Measurements from ENCODE around the gene MANF. TPM values are rescaled to one million over a fixed set of nuclear protein-coding genes. Genes with fewer than 3 reads are reported as not detected.

The MANF gene
- total RNA-seq, 2 experiments from 2014 or later = 104 to 117 TPM

- no peaks in the 10 kb centered on the region for H4K20me1 ChIP-seq (ENCODE audit: insufficient read depth, low read length)
- H3K36me3 ChIP-seq (ENCODE audit: insufficient read depth, low read length) = peaks cover 79% of the 10 kb centered on the region
- no peak overlapping the region for H3K4me2 ChIP-seq (ENCODE audit: low read length)
- intact Hi-C loops (cut with micrococcal nuclease; ENCODE audit: unreplicated experiment) = no loop called here
- no peak overlapping the region for H3K4me3 ChIP-seq (ENCODE audit: low read depth, low read length, poor library complexity, severe bottlenecking)
- H3K9me2 ChIP-seq (ENCODE audit: insufficient read depth, low read length) = no peaks in the 10 kb centered on the region
- H3K79me2 ChIP-seq (ENCODE audit: insufficient read depth, low read depth, low read length) = no peaks in the 10 kb centered on the region
- POLR2A ChIA-PET = interaction anchor here (0.8 kb wide), 1 partner anchor 10 kb away, joined by 3 read pairs; no protein-coding TSS in a partner anchor
- CTCF ChIA-PET (ENCODE audit: unreplicated experiment) = no interaction called here
- no peak for DNase-seq (ENCODE audit: low spot score)
- TF ChIP-seq, protein P1, sequence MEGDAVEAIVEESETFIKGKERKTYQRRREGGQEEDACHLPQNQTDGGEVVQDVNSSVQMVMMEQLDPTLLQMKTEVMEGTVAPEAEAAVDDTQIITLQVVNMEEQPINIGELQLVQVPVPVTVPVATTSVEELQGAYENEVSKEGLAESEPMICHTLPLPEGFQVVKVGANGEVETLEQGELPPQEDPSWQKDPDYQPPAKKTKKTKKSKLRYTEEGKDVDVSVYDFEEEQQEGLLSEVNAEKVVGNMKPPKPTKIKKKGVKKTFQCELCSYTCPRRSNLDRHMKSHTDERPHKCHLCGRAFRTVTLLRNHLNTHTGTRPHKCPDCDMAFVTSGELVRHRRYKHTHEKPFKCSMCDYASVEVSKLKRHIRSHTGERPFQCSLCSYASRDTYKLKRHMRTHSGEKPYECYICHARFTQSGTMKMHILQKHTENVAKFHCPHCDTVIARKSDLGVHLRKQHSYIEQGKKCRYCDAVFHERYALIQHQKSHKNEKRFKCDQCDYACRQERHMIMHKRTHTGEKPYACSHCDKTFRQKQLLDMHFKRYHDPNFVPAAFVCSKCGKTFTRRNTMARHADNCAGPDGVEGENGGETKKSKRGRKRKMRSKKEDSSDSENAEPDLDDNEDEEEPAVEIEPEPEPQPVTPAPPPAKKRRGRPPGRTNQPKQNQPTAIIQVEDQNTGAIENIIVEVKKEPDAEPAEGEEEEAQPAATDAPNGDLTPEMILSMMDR (conservative IDR thresholded peaks at IDR 0.05; ENCODE audit: low read length) = no peak
- no peak for TF ChIP-seq EZH2phosphoT487 (IDR thresholded peaks at IDR 0.05; ENCODE audit: borderline replicate concordance, low read depth, low read length)
- no peak overlapping the region for H3K27ac ChIP-seq (ENCODE audit: low read depth, low read length, poor library complexity, severe bottlenecking)
- no peaks in the 10 kb centered on the region for H3K4me1 ChIP-seq (ENCODE audit: insufficient read depth, low read length, poor library complexity, severe bottlenecking)
- H2AFZ ChIP-seq (ENCODE audit: low read length) = no peak overlapping the region
- BruUV-seq (replicated peaks) = no TSS peak
- no peaks in the 10 kb centered on the region for H3K9me3 ChIP-seq (ENCODE audit: low read length)
Observed at GRCh38 chr3:51422211-51422610, 37.1 kb downstream of the MANF start.

GRCh38 chr3:51426921-51427320 lies 41.8 kb downstream of the MANF start:
- DNase-seq (ENCODE audit: low spot score) = no peak
- Histone ChIP-seq H3K4me1 (ENCODE audit: insufficient read depth, low read length, poor library complexity, severe bottlenecking) (no peaks in the 10 kb centered on the region), H3K79me2 (ENCODE audit: insufficient read depth, low read depth, low read length) (no peaks in the 10 kb centered on the region), H3K9me2 (ENCODE audit: insufficient read depth, low read length) (no peaks in the 10 kb centered on the region), H3K9me3 (ENCODE audit: low read length) (no peaks in the 10 kb centered on the region), H3K4me3 (ENCODE audit: low read depth, low read length, poor library complexity, severe bottlenecking) (no peak overlapping the region), H2AFZ (ENCODE audit: low read length) (no peak overlapping the region), H4K20me1 (ENCODE audit: insufficient read depth, low read length) (no peaks in the 10 kb centered on the region), H3K4me2 (ENCODE audit: low read length) (no peak overlapping the region), H3K36me3 (ENCODE audit: insufficient read depth, low read length) (peaks cover 78% of the 10 kb centered on the region), H3K27ac (ENCODE audit: low read depth, low read length, poor library complexity, severe bottlenecking) (no peak overlapping the region)
- ChIA-PET POLR2A (interaction anchor here (0.7 kb wide), 1 partner anchor 19 kb away, joined by 3 read pairs; no protein-coding TSS in a partner anchor), CTCF (ENCODE audit: unreplicated experiment) (interaction anchor here (0.6 kb wide), 1 partner anchor 210 kb away, joined by 3 read pairs; no protein-coding TSS in a partner anchor)
- BruUV-seq (replicated peaks) = no TSS peak
- TF ChIP-seq, protein P1 (conservative IDR thresholded peaks at IDR 0.05; ENCODE audit: low read length) = no peak
- TF ChIP-seq EZH2phosphoT487 (IDR thresholded peaks at IDR 0.05; ENCODE audit: borderline replicate concordance, low read depth, low read length) = no peak
- intact Hi-C loops (cut with micrococcal nuclease; ENCODE audit: unreplicated experiment) = no loop called here

DNA sequence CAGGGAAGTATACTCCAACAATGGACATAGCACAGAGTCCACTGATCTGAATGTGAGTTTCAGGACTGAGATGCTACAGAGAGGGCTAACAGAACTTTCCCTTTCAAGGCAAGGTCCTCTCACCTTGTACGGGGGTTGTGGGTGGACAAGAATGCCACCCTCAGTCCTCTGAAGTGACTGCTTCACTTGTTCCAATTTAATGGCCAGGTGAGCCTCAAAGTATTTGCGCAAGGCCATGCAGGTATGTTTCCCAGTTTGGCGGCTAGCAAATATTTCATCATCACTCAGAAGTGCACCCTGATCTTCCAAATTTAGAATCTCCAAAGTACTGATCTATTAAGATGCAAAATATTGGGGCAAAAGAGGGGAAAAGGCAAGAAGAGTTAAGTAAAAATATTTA lies 44.0 kb downstream of the MANF start:
- intact Hi-C loops (cut with micrococcal nuclease; ENCODE audit: unreplicated experiment) = no loop called here
- BruUV-seq (replicated peaks) = no TSS peak
- Histone ChIP-seq H3K4me2 (ENCODE audit: low read length) (no peak overlapping the region), H2AFZ (ENCODE audit: low read length) (no peak overlapping the region), H3K36me3 (ENCODE audit: insufficient read depth, low read length) (peaks cover 93% of the 10 kb centered on the region), H3K9me3 (ENCODE audit: low read length) (no peaks in the 10 kb centered on the region), H4K20me1 (ENCODE audit: insufficient read depth, low read length) (no peaks in the 10 kb centered on the region), H3K79me2 (ENCODE audit: insufficient read depth, low read depth, low read length) (no peaks in the 10 kb centered on the region), H3K4me3 (ENCODE audit: low read depth, low read length, poor library complexity, severe bottlenecking) (no peak overlapping the region), H3K9me2 (ENCODE audit: insufficient read depth, low read length) (no peaks in the 10 kb centered on the region), H3K27ac (ENCODE audit: low read depth, low read length, poor library complexity, severe bottlenecking) (no peak overlapping the region), H3K4me1 (ENCODE audit: insufficient read depth, low read length, poor library complexity, severe bottlenecking) (no peaks in the 10 kb centered on the region)
- no peak for TF ChIP-seq EZH2phosphoT487 (IDR thresholded peaks at IDR 0.05; ENCODE audit: borderline replicate concordance, low read depth, low read length)
- TF ChIP-seq, protein P1 (conservative IDR thresholded peaks at IDR 0.05; ENCODE audit: low read length) = no peak
- no peak for DNase-seq (ENCODE audit: low spot score)
- ChIA-PET POLR2A (interaction anchor here (0.5 to 1.5 kb wide), 3 partner anchors 22 to 94 kb away, joined by 3 to 4 read pairs (median 3); no protein-coding TSS in a partner anchor), CTCF (ENCODE audit: unreplicated experiment) (no interaction called here)
